ENCODE measurements around the gene LPXN.
"Not testable (repeated sequence)": the region's sequence is repeated elsewhere in the genome, so short reads cannot be mapped to it uniquely, and the experiment has no call there.

The LPXN gene

GRCh38 chr11:58578635-58579191 lies 3.1 kb upstream of the LPXN start, which contains the start of gene ZFP91:
ZFP91 (plus strand) TSS chr11:58579063; CDS start chr11:58579282, 219 bp downstream.
- DNase-seq, result peak; percentile 99

GRCh38 chr11:58578136-58578634 lies 2.5 kb upstream of the LPXN start:
- DNase-seq, result peak; percentile 99

GRCh38 chr11:58577555-58578135 lies 2.0 kb upstream of the LPXN start:
- no peak for DNase-seq

- DNase-seq, result peak; percentile 38
Measured at GRCh38 chr11:58576887-58577471, 1.3 kb upstream of the LPXN start.

- DNase-seq, result no peak
Measured at GRCh38 chr11:58574881-58575280, 775 bp downstream of the LPXN start.

- peak; percentile 79 for DNase-seq
Measured at GRCh38 chr11:58573451-58574104, 2.1 kb downstream of the LPXN start.

- not testable (repeated sequence) for DNase-seq
Measured at GRCh38 chr11:58572906-58573305, 2.8 kb downstream of the LPXN start.

- DNase-seq, result peak; percentile 71
Measured at GRCh38 chr11:58567889-58568512, 7.7 kb downstream of the LPXN start.

- no peak for DNase-seq
Measured at GRCh38 chr11:58564231-58564630, 11.4 kb downstream of the LPXN start.

- DNase-seq, result no peak
Measured at GRCh38 chr11:58562375-58562800, 13.3 kb downstream of the LPXN start.

GRCh38 chr11:58561394-58562098 lies 14.1 kb downstream of the LPXN start:
- no peak for DNase-seq

- DNase-seq, result no peak
Measured at GRCh38 chr11:58560842-58561241, 14.8 kb downstream of the LPXN start.

GRCh38 chr11:58549644-58550043 lies 26.0 kb downstream of the LPXN start:
- no peak for DNase-seq

GRCh38 chr11:58546841-58547240 lies 28.8 kb downstream of the LPXN start:
- no peak for DNase-seq

GRCh38 chr11:58531865-58532341 lies 43.8 kb downstream of the LPXN start:
- DNase-seq, result no peak

- peak; percentile 11 for DNase-seq
Measured at GRCh38 chr11:58530236-58530635, 45.4 kb downstream of the LPXN start.

- no peak for DNase-seq
Measured at GRCh38 chr11:58527429-58527828, 48.2 kb downstream of the LPXN start.

- DNase-seq, result no peak
Measured at GRCh38 chr11:58526721-58527120, 48.9 kb downstream of the LPXN start.

- no peak for DNase-seq
Measured at GRCh38 chr11:58525037-58525614, 50.5 kb downstream of the LPXN start.

GRCh38 chr11:58524232-58525036 lies 51.2 kb downstream of the LPXN start:
- DNase-seq, result peak; percentile 81

- peak; percentile 60 for DNase-seq
Measured at GRCh38 chr11:58513747-58514367, 61.8 kb downstream of the LPXN start.

Data from NCI-H69 (cell line).